Activated CD4-positive, alpha-beta T cell treated with anti-CD3 and anti-CD28 coated beads, Interleukin-10, Interleukin-2, amounts not matched to agents 100 ng/mL and 50 ng/mL, durations not matched to agents 16 hours and 8 hours (primary cell): ENCODE measurements around the gene ARL5A.

Experiments used
- DNase-seq: peaks from one replicate; pipeline ENCODE4 v3.0.0-alpha.2; 2020

Gene ARL5A

GRCh38 chr2:151765760-151766410 lies 62.3 kb downstream of the ARL5A start:
- no peak for DNase-seq

GRCh38 chr2:151762694-151763093 lies 65.5 kb downstream of the ARL5A start:
- DNase-seq, result no peak

GRCh38 chr2:151761687-151762086 lies 66.5 kb downstream of the ARL5A start:
- no peak for DNase-seq

GRCh38 chr2:151761193-151761592 lies 67.0 kb downstream of the ARL5A start:
- DNase-seq, result no peak

- DNase-seq, result no peak
Observed at GRCh38 chr2:151760139-151760650, 68.0 kb downstream of the ARL5A start.

- DNase-seq, result no peak
Observed at GRCh38 chr2:151758744-151759143, 69.5 kb downstream of the ARL5A start.

- no peak for DNase-seq
Observed at GRCh38 chr2:151757861-151758260, 70.4 kb downstream of the ARL5A start.

- no peak for DNase-seq
Observed at GRCh38 chr2:151756820-151757219, 71.4 kb downstream of the ARL5A start.

GRCh38 chr2:151754253-151754897 lies 73.8 kb downstream of the ARL5A start:
- DNase-seq, result no peak

- DNase-seq, result no peak
Observed at GRCh38 chr2:151753540-151753939, 74.7 kb downstream of the ARL5A start.
